T-helper 17 cell (primary cell): ENCODE results near the gene SYPL2. TPM values are rescaled to one million over a fixed set of nuclear protein-coding genes. Genes with fewer than 3 reads are reported as not detected.

Experiments used
- ATAC-seq: fragments of 150-1000 bp; cut with Tn5 transposase; 2 replicates; pipeline ENCODE4 v1.10.0; 2021; ENCODE audit warnings: mild to moderate bottlenecking, moderate library complexity
- DNase-seq, 3 donors: peaks; one replicate each; pipeline versions ENCODE4 v3.0.0 to v3.0.0-alpha.2; 2020 to 2021
- H3K9me3 ChIP-seq: one replicate; pipeline ENCODE4 v1.7.0; 2013; ENCODE audit warnings: low read length, mild to moderate bottlenecking; ENCODE audit not compliant: control insufficient read depth, poor library complexity, severe bottlenecking
- H3K27ac Mint-ChIP-seq: one replicate; pipeline ENCODE4 v1.8.0; 2022; ENCODE audit warnings: mild to moderate bottlenecking, moderate library complexity, mixed read lengths
- H3K27me3 Mint-ChIP-seq: one replicate; pipeline ENCODE4 v1.8.0; 2022; ENCODE audit warnings: mixed read lengths
- H3K36me3 Mint-ChIP-seq: one replicate; pipeline ENCODE4 v1.8.0; 2022; ENCODE audit warnings: low read depth, mixed read lengths
- H3K4me1 Mint-ChIP-seq: one replicate; pipeline ENCODE4 v1.8.0; 2022; ENCODE audit warnings: mild to moderate bottlenecking, mixed read lengths
- H3K4me3 Mint-ChIP-seq: one replicate; pipeline ENCODE4 v1.8.0; 2022; ENCODE audit warnings: mild to moderate bottlenecking, moderate library complexity, mixed read lengths
- total RNA-seq, 4 donors: library from RNA in 2 of 4; stranded (reverse) in 2 of 4; gene quantifications; one replicate each; pipeline ENCODE4 v1.2.3 and lab custom pipeline; 2022 to 2026

SYPL2 gene
- total RNA-seq, 2 donors from 2014 or later: not detected

GRCh38 chr1:109476825-109477224 is 10.5 kb downstream of the SYPL2 start:
- no peak overlapping the region for H3K27ac Mint-ChIP-seq
- no peak overlapping the region for H3K4me3 Mint-ChIP-seq
- H3K4me1 Mint-ChIP-seq: peaks cover 3% of the 10 kb centered on the region
- no peaks in the 10 kb centered on the region for H3K9me3 ChIP-seq
- H3K36me3 Mint-ChIP-seq: no peaks in the 10 kb centered on the region
- H3K27me3 Mint-ChIP-seq: peaks cover 45% of the 10 kb centered on the region
- no peak for ATAC-seq
- no peak for DNase-seq

- Mint-ChIP-seq H3K4me1 (peaks cover 8% of the 10 kb centered on the region), H3K27ac (no peak overlapping the region), H3K36me3 (no peaks in the 10 kb centered on the region), H3K27me3 (peaks cover 38% of the 10 kb centered on the region), H3K4me3 (no peak overlapping the region)
- no peaks in the 10 kb centered on the region for H3K9me3 ChIP-seq
- ATAC-seq (no peak), DNase-seq (no peak)
Observed at GRCh38 chr1:109477821-109478220, 11.5 kb downstream of the SYPL2 start.

GRCh38 chr1:109478806-109479205 is 12.5 kb downstream of the SYPL2 start:
- DNase-seq (peak in 1 of 3 donors; percentile 38), ATAC-seq (no peak)
- Mint-ChIP-seq H3K4me1 (peaks cover 15% of the 10 kb centered on the region), H3K36me3 (no peaks in the 10 kb centered on the region), H3K27ac (no peak overlapping the region), H3K27me3 (peaks cover 32% of the 10 kb centered on the region), H3K4me3 (no peak overlapping the region)
- H3K9me3 ChIP-seq: no peaks in the 10 kb centered on the region

- no peaks in the 10 kb centered on the region for H3K9me3 ChIP-seq
- peaks cover 18% of the 10 kb centered on the region for H3K4me1 Mint-ChIP-seq
- DNase-seq (no peak), ATAC-seq (no peak)
- peaks cover 31% of the 10 kb centered on the region for H3K27me3 Mint-ChIP-seq
- H3K27ac Mint-ChIP-seq: no peak overlapping the region
- H3K36me3 Mint-ChIP-seq: no peaks in the 10 kb centered on the region
- H3K4me3 Mint-ChIP-seq: no peak overlapping the region
Observed at GRCh38 chr1:109479311-109479710, 13.0 kb downstream of the SYPL2 start.

DNA sequence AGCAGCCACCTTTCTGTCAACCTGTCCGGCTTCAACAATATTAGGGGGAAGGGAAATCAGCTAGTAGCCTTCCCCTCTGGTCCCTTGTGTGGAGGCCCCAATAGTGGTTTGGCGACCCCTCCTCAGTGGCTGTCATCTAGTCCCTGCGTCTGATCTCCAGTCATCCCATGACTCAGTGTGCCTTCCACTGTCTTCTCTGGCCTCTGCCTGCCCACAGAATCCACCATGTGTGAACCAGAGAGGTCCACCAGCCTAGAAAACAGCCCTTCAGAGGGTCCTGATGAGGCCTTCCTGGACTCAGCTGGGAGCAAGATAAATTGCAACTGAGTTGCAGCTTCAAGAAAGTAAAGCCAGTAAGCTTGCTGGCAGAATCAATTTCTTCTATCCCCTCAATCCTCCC is 13.6 kb downstream of the SYPL2 start:
- DNase-seq: no peak
- Mint-ChIP-seq H3K27me3 (peaks cover 25% of the 10 kb centered on the region), H3K4me1 (peaks cover 24% of the 10 kb centered on the region), H3K27ac (no peak overlapping the region), H3K36me3 (no peaks in the 10 kb centered on the region), H3K4me3 (no peak overlapping the region)
- no peak for ATAC-seq
- no peaks in the 10 kb centered on the region for H3K9me3 ChIP-seq

DNA sequence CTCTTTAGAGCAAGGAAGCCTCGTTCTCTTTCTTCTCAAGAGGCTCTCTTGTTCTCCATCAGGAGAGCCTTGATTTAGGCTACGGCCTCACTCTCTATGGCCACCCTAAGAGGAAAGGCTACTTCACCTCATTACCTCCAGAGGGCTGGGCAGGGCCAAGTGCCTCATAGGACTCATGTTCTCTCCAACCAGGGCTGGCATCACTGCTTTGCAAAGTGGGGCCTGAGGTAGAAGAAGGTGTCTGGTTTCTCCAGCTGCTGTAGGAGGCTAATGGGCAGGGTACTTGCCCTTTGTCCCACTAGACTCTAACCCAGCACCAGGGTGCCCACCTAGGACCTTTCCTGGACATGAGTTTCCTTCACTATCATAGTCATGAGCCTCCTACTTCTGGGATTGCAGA is 15.3 kb downstream of the SYPL2 start:
- Mint-ChIP-seq H3K27ac (no peak overlapping the region), H3K4me1 (peaks cover 32% of the 10 kb centered on the region), H3K27me3 (peaks cover 11% of the 10 kb centered on the region), H3K36me3 (peaks cover 3% of the 10 kb centered on the region), H3K4me3 (no peak overlapping the region)
- DNase-seq: no peak
- H3K9me3 ChIP-seq: no peaks in the 10 kb centered on the region
- no peak for ATAC-seq

DNA sequence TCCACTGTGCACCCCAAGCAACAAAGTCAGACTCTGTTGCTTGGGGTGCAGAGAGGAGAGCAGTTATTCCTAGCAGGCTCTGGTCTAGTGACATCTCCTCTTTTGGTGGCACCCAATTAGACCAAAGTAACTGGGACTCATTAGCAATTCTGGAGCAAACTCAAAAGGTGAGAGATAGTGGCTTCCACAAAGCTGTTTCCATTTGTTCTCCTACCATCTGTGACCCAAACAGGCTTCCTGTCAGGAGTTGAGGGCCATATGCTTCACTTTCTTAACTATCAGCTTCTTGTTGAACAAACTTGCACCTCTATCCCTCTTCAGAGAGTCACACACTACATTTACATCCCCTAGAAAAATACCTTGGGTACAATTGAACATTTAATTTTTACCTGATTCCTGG is 15.9 kb downstream of the SYPL2 start:
- Mint-ChIP-seq H3K4me1 (peaks cover 32% of the 10 kb centered on the region), H3K4me3 (no peak overlapping the region), H3K36me3 (peaks cover 3% of the 10 kb centered on the region), H3K27ac (peak overlapping the region; percentile 89), H3K27me3 (peaks cover 8% of the 10 kb centered on the region)
- no peak for ATAC-seq
- DNase-seq: no peak
- H3K9me3 ChIP-seq: no peaks in the 10 kb centered on the region

- peaks cover 32% of the 10 kb centered on the region for H3K4me1 Mint-ChIP-seq
- peaks cover 5% of the 10 kb centered on the region for H3K27me3 Mint-ChIP-seq
- peak in 2 of 3 donors; percentile 36 for DNase-seq
- H3K4me3 Mint-ChIP-seq: peak overlapping the region; percentile 95
- peaks cover 3% of the 10 kb centered on the region for H3K36me3 Mint-ChIP-seq
- ATAC-seq: peak; percentile 51
- no peaks in the 10 kb centered on the region for H3K9me3 ChIP-seq
- peak overlapping the region; percentile 89 for H3K27ac Mint-ChIP-seq
Observed at GRCh38 chr1:109482791-109483671, 16.7 kb downstream of the SYPL2 start.

DNA sequence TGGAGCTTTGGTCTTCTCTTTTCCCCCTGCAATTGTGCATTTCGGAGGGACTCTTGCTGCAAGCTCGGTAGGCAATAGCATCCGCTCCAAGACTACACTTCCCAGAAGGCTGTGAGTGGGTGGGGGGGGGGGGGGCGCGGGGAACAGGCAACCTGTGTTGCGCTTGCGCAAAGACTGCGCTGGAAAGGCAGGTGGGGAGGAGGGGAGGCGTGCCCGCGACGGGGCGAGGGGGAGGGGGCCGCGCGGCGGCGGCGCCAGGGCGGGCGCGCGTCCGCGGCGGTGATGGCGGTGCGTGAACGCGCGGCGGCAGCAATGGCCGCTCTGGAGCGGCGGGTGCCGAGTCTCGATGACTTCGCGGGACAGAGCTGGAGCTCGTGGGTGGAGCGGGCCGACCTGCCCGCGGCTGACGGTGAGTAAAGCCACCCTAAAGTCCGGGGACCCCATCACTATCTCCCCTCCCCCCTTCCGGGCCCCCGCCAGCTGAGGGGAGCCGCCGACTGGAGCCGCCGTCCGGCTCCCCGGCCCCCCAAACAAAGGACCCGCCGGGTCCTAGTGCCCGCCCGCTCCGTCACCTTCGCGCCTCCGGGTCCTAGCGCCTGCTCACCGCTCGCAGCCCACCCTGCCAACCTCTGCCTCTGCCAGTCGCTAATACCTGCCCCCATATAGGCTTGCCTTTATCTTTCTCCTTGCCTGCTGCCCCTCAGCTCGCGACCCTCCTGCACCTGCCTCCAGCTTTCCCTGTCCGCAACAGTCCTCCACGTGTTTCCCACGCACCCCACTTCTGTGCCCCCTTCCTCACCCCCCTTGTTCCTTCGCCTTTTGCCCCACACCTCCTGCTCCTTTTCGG is 17.5 kb downstream of the SYPL2 start, which contains the start of gene ATXN7L2:
TSS of gene ATXN7L2 (plus strand) at position 234 of the 847 bp plus-strand sequence. CDS start at position 283, 49 bp downstream.
- Mint-ChIP-seq H3K4me1 (peaks cover 32% of the 10 kb centered on the region), H3K27ac (peak within 1 kb of the TSS; percentile 89), H3K36me3 (peaks cover 3% of the 10 kb centered on the region), H3K27me3 (peaks cover 5% of the 10 kb centered on the region), H3K4me3 (peak within 1 kb of the TSS; percentile 95)
- DNase-seq: peak; percentile 87 to 94 (median 93)
- H3K9me3 ChIP-seq: no peaks in the 10 kb centered on the region
- ATAC-seq: peak; percentile 84

DNA sequence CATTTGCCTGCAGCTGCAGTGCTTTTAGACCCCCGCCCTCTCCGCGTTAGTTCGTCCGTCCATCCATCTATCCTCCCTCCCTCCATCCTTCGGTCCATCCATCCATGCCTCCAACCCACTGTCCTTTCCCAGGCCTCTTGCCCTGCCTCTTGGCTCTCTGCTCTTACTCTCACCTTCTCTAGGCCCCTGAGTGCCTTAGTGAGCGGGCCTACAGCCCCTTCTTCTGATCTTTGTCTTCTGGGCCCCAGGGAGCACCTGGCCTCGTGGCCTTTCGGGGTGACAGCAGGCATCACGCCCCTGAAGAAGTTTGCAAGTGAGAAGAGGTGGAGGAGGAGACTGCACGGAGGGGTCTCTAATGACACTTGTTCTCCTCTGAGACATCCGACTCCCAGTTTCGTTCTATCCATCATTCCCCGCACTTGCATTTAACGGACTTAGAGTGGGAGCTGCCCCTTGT is 18.2 kb downstream of the SYPL2 start:
- H3K4me1 Mint-ChIP-seq: peaks cover 30% of the 10 kb centered on the region
- DNase-seq (no peak), ATAC-seq (no peak)
- H3K27ac Mint-ChIP-seq: peak overlapping the region; percentile 89
- H3K9me3 ChIP-seq: no peaks in the 10 kb centered on the region
- peaks cover 4% of the 10 kb centered on the region for H3K27me3 Mint-ChIP-seq
- H3K4me3 Mint-ChIP-seq: peak overlapping the region; percentile 95
- peaks cover 3% of the 10 kb centered on the region for H3K36me3 Mint-ChIP-seq

GRCh38 chr1:109485001-109485400 is 18.7 kb downstream of the SYPL2 start:
- peak overlapping the region; percentile 95 for H3K4me3 Mint-ChIP-seq
- H3K9me3 ChIP-seq: no peaks in the 10 kb centered on the region

DNA sequence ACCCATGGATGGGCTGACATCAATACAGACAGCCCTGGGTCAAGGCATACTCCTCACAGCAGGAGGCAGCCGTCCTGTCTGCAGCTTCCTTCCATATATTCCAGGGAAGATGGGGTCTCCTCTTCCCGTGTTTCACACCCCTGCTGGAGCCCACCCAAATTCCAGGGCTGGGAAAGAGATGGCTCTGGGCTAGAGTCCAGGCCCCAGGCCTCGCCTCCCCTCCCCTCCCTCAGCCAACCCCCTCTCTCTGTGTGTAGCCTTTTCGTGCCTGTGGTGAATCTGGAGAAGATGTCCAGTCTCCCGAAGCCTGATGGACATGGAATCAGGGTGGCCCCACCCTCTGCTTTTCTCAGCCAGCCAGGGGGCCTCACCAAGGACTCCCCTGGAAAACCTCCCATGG is 20.9 kb downstream of the SYPL2 start:
- no peak for DNase-seq
- Mint-ChIP-seq H3K4me1 (peaks cover 31% of the 10 kb centered on the region), H3K27me3 (no peaks in the 10 kb centered on the region), H3K4me3 (no peak overlapping the region), H3K27ac (peak overlapping the region; percentile 59), H3K36me3 (peaks cover 3% of the 10 kb centered on the region)
- no peak for ATAC-seq
- H3K9me3 ChIP-seq: no peaks in the 10 kb centered on the region

More at GRCh38 chr1:109485001-109485400, 18.7 kb downstream of the SYPL2 start:
- Mint-ChIP-seq H3K36me3 (peaks cover 3% of the 10 kb centered on the region), H3K4me1 (peaks cover 29% of the 10 kb centered on the region), H3K27ac (no peak overlapping the region), H3K27me3 (no peaks in the 10 kb centered on the region)
- DNase-seq (no peak), ATAC-seq (no peak)

- H3K9me3 ChIP-seq: no peaks in the 10 kb centered on the region
- DNase-seq (no peak), ATAC-seq (no peak)
- Mint-ChIP-seq H3K4me1 (peaks cover 22% of the 10 kb centered on the region), H3K36me3 (peaks cover 3% of the 10 kb centered on the region), H3K27me3 (no peaks in the 10 kb centered on the region), H3K27ac (peak overlapping the region; percentile 59), H3K4me3 (no peak overlapping the region)
Observed at GRCh38 chr1:109488201-109488600, 21.9 kb downstream of the SYPL2 start.
